Esophagus squamous epithelium (tissue), 5 donors: ENCODE measurements around the gene PSMG4. TPM values are rescaled to one million over a fixed set of nuclear protein-coding genes. Genes with fewer than 3 reads are reported as not detected.

Experiments
- DNase-seq: peaks from one replicate; lab custom pipeline; 2025; lab: John Stamatoyannopoulos, UW
- H3K27ac ChIP-seq, 4 donors: fragments of 200-600 bp; sonication (generic); one replicate each; pipeline ENCODE4 v1.5.1; 2016 to 2019; ENCODE audit warnings: mild to moderate bottlenecking in 1 of 4
- H3K27me3 ChIP-seq, 4 donors: fragments of 200-600 bp; sonication (generic); 1 replicate in 3 of 4; 2 replicates in 1 of 4; pipeline versions ENCODE4 v1.5.1 to v1.6.0; 2017 to 2021; ENCODE audit warnings: antibody characterized with exemption in 1 of 4
- H3K36me3 ChIP-seq, 3 donors: fragments of 200-600 bp; sonication (generic); one replicate each; pipeline ENCODE4 v1.5.1; 2016 to 2019
- H3K4me1 ChIP-seq, 3 donors: fragments of 200-600 bp; sonication (generic); one replicate each; pipeline ENCODE4 v1.5.1; 2017 to 2019
- H3K4me3 ChIP-seq, 4 donors: fragments of 200-600 bp; sonication (generic); 1 replicate in 3 of 4; 2 replicates in 1 of 4; pipeline ENCODE4 v1.5.1; 2016 to 2019; ENCODE audit warnings: mild to moderate bottlenecking in 2 of 4, moderate library complexity in 1 of 4
- H3K9me3 ChIP-seq, 3 donors: fragments of 200-600 bp; sonication (generic); one replicate each; pipeline ENCODE4 v1.5.1; 2016 to 2019
- CTCF ChIP-seq, 6 experiments: fragments of 450-650 bp in 4 of 6; fragments of 200-600 bp in 2 of 6; sonication (generic) in 2 of 6; IDR thresholded peaks; one replicate each; pipeline ENCODE4 v1.5.1; 2016 to 2019; ENCODE audit warnings: antibody characterized with exemption in 6 of 6, mild to moderate bottlenecking in 4 of 6, moderate library complexity in 4 of 6
- POLR2A ChIP-seq, 4 donors: fragments of 450-650 bp; IDR thresholded peaks; one replicate each; pipeline ENCODE4 v1.6.1; 2017; ENCODE audit warnings: antibody characterized with exemption in 4 of 4, mild to moderate bottlenecking in 4 of 4, moderate library complexity in 3 of 4
- WGBS, 2 donors: methylation state at CpG; one replicate each; pipeline ENCODE4 v1.1.5; 2018; 5-methylcytosine and 5-hydroxymethylcytosine counted together
- intact Hi-C: fragments of 100-400 bp; cut with DNase I; formaldehyde crosslinking; loops from one replicate; pipeline ENCODE4 v1.15.0; 2022
- total RNA-seq, 4 donors: library from RNA; depleted of rRNA; stranded (reverse); fragments of >200 nt; gene quantifications; one replicate each; pipeline ENCODE4 v1.1.0, GENCODE V29; 2016
- donor health status: DM: yes; HTN: yes; CAD: no.

The PSMG4 gene
- total RNA-seq, 4 donors from 2014 or later = 9.4 to 36.0 (median 14.9) TPM

- H3K4me1 ChIP-seq = peaks cover 14 to 45% (median 20%) of the 10 kb centered on the region in 3 donors
- TF ChIP-seq POLR2A (IDR thresholded peaks at IDR 0.05) = no peak
- WGBS, 2 donors = 85 to 90% methylated on average over 6 to 12 of the region's 14 CpGs
- no peak for DNase-seq
- intact Hi-C loops = loop anchor here (10.0 kb wide), 1 partner anchor 159 kb away; no protein-coding TSS in a partner anchor
- no peak overlapping the region for H3K27ac ChIP-seq
- H3K9me3 ChIP-seq = no peaks in the 10 kb centered on the region
- H3K27me3 ChIP-seq = no peaks in the 10 kb centered on the region
- no peak overlapping the region for H3K4me3 ChIP-seq
- H3K36me3 ChIP-seq = peaks cover 0 to 84% (median 7%) of the 10 kb centered on the region in 3 donors
These were observed 27.0 kb downstream of the PSMG4 start for GRCh38 chr6:3285732-3286131.

- no peaks in the 10 kb centered on the region for H3K27me3 ChIP-seq
- H3K36me3 ChIP-seq = peaks cover 0 to 84% (median 7%) of the 10 kb centered on the region in 3 donors
- no peak overlapping the region for H3K4me3 ChIP-seq
- 81 to 89% methylated on average over 8 to 12 of the region's 24 CpGs for WGBS, 2 donors
- peak overlapping the region in 1 of 4 donors; percentile 14 for H3K27ac ChIP-seq
- DNase-seq = no peak
- H3K4me1 ChIP-seq = peaks cover 14 to 36% (median 15%) of the 10 kb centered on the region in 3 donors
- no peak for TF ChIP-seq CTCF (IDR thresholded peaks at IDR 0.05)
- no peak for TF ChIP-seq POLR2A (IDR thresholded peaks at IDR 0.05)
- H3K9me3 ChIP-seq = no peaks in the 10 kb centered on the region
- intact Hi-C loops = loop anchor here (10.0 kb wide), 1 partner anchor 158 kb away; no protein-coding TSS in a partner anchor
These were observed 28.0 kb downstream of the PSMG4 start for GRCh38 chr6:3286641-3287171.

- DNase-seq = no peak
- WGBS, 2 donors = 33 to 38% methylated on average over 3 to 6 of the region's 9 CpGs
- Histone ChIP-seq H3K27ac (peak overlapping the region in 2 of 4 donors; percentile 10 to 14), H3K4me1 (peaks cover 8 to 30% (median 9%) of the 10 kb centered on the region in 3 donors), H3K27me3 (no peaks in the 10 kb centered on the region), H3K36me3 (peaks cover 0 to 89% (median 7%) of the 10 kb centered on the region in 3 donors), H3K9me3 (no peaks in the 10 kb centered on the region), H3K4me3 (no peak overlapping the region)
- intact Hi-C loops = loop anchor here (10.0 kb wide), 1 partner anchor 157 kb away; no protein-coding TSS in a partner anchor
- TF ChIP-seq CTCF (IDR thresholded peaks at IDR 0.05) (no peak), POLR2A (IDR thresholded peaks at IDR 0.05) (no peak)
These were observed 28.6 kb downstream of the PSMG4 start for GRCh38 chr6:3287308-3287707.

GRCh38 chr6:3287976-3288707, 29.4 kb downstream of the PSMG4 start:
- DNase-seq = no peak

More at GRCh38 chr6:3287976-3288707, 29.4 kb downstream of the PSMG4 start:
- intact Hi-C loops = loop anchor here (10.0 kb wide), 1 partner anchor 157 kb away; no protein-coding TSS in a partner anchor
- no peaks in the 10 kb centered on the region for H3K27me3 ChIP-seq
- WGBS, 2 donors = 65 to 72% methylated on average over 11 to 13 of the region's 17 CpGs
- TF ChIP-seq POLR2A (IDR thresholded peaks at IDR 0.05) = no peak
- no peak for TF ChIP-seq CTCF (IDR thresholded peaks at IDR 0.05)
- H3K9me3 ChIP-seq = no peaks in the 10 kb centered on the region
- peaks cover 0 to 89% (median 7%) of the 10 kb centered on the region in 3 donors for H3K36me3 ChIP-seq
- H3K27ac ChIP-seq = peak overlapping the region in 2 of 4 donors; percentile 10 to 14
- peaks cover 4 to 21% (median 7%) of the 10 kb centered on the region in 3 donors for H3K4me1 ChIP-seq
- H3K4me3 ChIP-seq = no peak overlapping the region
